Upper lobe of left lung (tissue), 6 donors: Measurements from ENCODE around the gene CST2. TPM values are rescaled to one million over a fixed set of nuclear protein-coding genes. Genes with fewer than 3 reads are reported as not detected.
"Not testable (repeated sequence)": the region's sequence is repeated elsewhere in the genome, so short reads cannot be mapped to it uniquely, and the experiment has no call there.

ENCODE experiments used
- ATAC-seq, 2 donors: fragments of 200-7000 bp; cut with Tn5 transposase; one replicate each; pipeline ENCODE4 v1.9.1; 2022; ENCODE audit warnings: mild to moderate bottlenecking in 2 of 2, moderate library complexity in 2 of 2; ENCODE audit not compliant: low FRiP score in 2 of 2
- DNase-seq, 2 donors: peaks; one replicate each; pipeline ENCODE4 v3.0.0-alpha.2; 2019 to 2020
- H3K27ac ChIP-seq, 4 donors: fragments of 200-600 bp; sonication (generic); one replicate each; pipeline ENCODE4 v1.5.1; 2016 to 2019
- H3K27me3 ChIP-seq, 4 donors: fragments of 200-600 bp; sonication (generic); one replicate each; pipeline ENCODE4 v1.5.1; 2017 to 2019
- H3K36me3 ChIP-seq, 4 donors: fragments of 200-600 bp; sonication (generic); one replicate each; pipeline ENCODE4 v1.5.1; 2016 to 2019
- H3K4me1 ChIP-seq, 4 donors: fragments of 200-600 bp; sonication (generic); one replicate each; pipeline ENCODE4 v1.5.1; 2018 to 2019
- H3K4me3 ChIP-seq, 4 donors: fragments of 200-600 bp; sonication (generic); one replicate each; pipeline ENCODE4 v1.5.1; 2017 to 2019; ENCODE audit warnings: mild to moderate bottlenecking in 2 of 4, moderate library complexity in 1 of 4
- H3K9me3 ChIP-seq, 4 donors: fragments of 200-600 bp; sonication (generic); one replicate each; pipeline ENCODE4 v1.5.1; 2018 to 2019
- EP300 ChIP-seq, 4 donors: sonication (generic); formaldehyde crosslinking; IDR thresholded peaks; one replicate each; pipeline ENCODE4 v1.5.1; 2017; ENCODE audit warnings: antibody characterized with exemption in 4 of 4, control low read depth in 2 of 4
- POLR2A ChIP-seq, 4 donors: fragments of 450-650 bp; IDR thresholded peaks; one replicate each; pipeline ENCODE4 v1.5.1; 2016 to 2017; ENCODE audit warnings: antibody characterized with exemption in 4 of 4, mild to moderate bottlenecking in 2 of 4
- POLR2AphosphoS5 ChIP-seq, 2 donors: sonication (generic); formaldehyde crosslinking; IDR thresholded peaks; one replicate each; pipeline ENCODE4 v1.5.1; 2017; ENCODE audit warnings: antibody characterized with exemption in 2 of 2
- WGBS, 2 donors: methylation state at CpG; one replicate each; pipeline ENCODE4 v1.1.5; 2017 to 2018; 5-methylcytosine and 5-hydroxymethylcytosine counted together
- total RNA-seq, 6 donors: library from RNA; depleted of rRNA in 4 of 6; stranded (reverse); fragments of >200 nt in 4 of 6; gene quantifications; one replicate each; pipeline versions ENCODE4 v1.1.0 to v1.2.1, GENCODE V29; 2016 to 2021
- TF ChIP-seq, protein P1 (sequence below), 6 experiments: fragments of 450-650 bp in 4 of 6; fragments of 200-600 bp in 2 of 6; sonication (generic) in 2 of 6; IDR thresholded peaks; one replicate each; pipeline ENCODE4 v1.5.1; 2016 to 2019; ENCODE audit warnings: antibody characterized with exemption in 6 of 6
- donor health status: DM: no; HTN: no; CAD: no; lungs with moderate emphysema.
- donor health status: DM: no; HTN: yes; CAD: no; lungs with severe emphysema.

The CST2 gene
- total RNA-seq, 6 donors from 2014 or later, result 0.29 to 0.98 (median 0.47) TPM; not detected in 3

DNA sequence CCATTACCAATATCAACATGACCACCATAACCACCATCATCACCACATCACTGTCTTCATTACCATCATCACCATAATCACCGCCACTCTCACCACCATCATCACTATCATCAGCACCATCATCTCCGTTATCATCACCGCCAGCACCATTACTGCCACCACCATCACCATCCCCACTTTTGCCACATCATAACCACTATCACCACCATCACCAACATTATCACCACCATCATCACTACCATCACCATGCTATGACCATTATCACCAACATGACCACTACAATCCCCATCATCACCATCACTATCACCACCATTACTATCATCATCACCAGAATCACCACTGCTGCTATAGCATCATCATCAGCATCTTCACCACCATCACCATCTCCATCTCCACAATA is 25.7 kb downstream of the CST2 start:
- no peak for DNase-seq
- H3K4me1 ChIP-seq, result no peaks in the 10 kb centered on the region
- no peak for ATAC-seq
- H3K9me3 ChIP-seq, result no peaks in the 10 kb centered on the region
- no peaks in the 10 kb centered on the region for H3K36me3 ChIP-seq
- H3K27me3 ChIP-seq, result no peaks in the 10 kb centered on the region
- H3K27ac ChIP-seq, result no peak overlapping the region
- H3K4me3 ChIP-seq, result no peak overlapping the region
- 97% methylated on average over 3 of the region's 3 CpGs for WGBS, 2 donors
- no peak for TF ChIP-seq EP300 (IDR thresholded peaks at IDR 0.05)
- no peak for TF ChIP-seq POLR2AphosphoS5 (IDR thresholded peaks at IDR 0.05)
- TF ChIP-seq, protein P1, sequence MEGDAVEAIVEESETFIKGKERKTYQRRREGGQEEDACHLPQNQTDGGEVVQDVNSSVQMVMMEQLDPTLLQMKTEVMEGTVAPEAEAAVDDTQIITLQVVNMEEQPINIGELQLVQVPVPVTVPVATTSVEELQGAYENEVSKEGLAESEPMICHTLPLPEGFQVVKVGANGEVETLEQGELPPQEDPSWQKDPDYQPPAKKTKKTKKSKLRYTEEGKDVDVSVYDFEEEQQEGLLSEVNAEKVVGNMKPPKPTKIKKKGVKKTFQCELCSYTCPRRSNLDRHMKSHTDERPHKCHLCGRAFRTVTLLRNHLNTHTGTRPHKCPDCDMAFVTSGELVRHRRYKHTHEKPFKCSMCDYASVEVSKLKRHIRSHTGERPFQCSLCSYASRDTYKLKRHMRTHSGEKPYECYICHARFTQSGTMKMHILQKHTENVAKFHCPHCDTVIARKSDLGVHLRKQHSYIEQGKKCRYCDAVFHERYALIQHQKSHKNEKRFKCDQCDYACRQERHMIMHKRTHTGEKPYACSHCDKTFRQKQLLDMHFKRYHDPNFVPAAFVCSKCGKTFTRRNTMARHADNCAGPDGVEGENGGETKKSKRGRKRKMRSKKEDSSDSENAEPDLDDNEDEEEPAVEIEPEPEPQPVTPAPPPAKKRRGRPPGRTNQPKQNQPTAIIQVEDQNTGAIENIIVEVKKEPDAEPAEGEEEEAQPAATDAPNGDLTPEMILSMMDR (IDR thresholded peaks at IDR 0.05), result no peak
- no peak for TF ChIP-seq POLR2A (IDR thresholded peaks at IDR 0.05)

DNA sequence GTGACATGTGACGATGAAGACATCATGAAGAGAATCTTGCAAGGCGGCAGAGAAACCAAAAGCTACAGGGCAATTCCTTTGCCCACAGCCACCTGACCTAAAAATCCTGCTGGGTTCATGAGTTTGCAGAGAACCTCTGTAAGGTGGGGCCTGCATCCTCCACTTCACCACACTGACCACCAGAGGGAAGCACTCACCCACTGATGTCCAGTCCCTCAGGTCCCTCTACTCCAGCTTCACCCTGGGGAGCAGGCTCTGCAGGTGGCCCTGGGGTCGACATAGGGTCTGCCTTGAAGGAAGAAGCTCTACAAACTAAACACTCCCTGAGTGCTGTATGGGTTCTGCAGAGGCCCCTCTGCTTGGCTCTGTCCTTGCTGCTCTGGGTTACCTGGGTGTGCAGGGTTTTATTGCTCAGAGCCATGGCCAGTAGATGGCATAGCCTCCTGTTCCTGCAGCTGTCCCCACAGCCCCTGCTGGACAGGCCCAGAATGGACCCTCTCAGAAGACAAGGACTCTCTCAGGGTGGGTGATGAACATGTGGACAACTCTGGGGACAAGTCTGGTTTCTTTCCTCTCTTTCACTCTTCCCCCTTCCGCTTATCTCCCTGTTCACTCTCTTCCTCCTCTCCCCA is 27.2 kb downstream of the CST2 start:
- TF ChIP-seq, protein P1 (IDR thresholded peaks at IDR 0.05), result peak; percentile 35 to 62 (median 56)
- WGBS, 2 donors, result 49 to 61% methylated on average over 3 of the region's 4 CpGs
- H3K4me1 ChIP-seq, H3K27me3 ChIP-seq, H3K9me3 ChIP-seq, H3K36me3 ChIP-seq, H3K4me3 ChIP-seq, H3K27ac ChIP-seq: not testable (repeated sequence)
- DNase-seq (peak in 1 of 2 donors; percentile 30), ATAC-seq (peak; percentile 54 to 82)

DNA sequence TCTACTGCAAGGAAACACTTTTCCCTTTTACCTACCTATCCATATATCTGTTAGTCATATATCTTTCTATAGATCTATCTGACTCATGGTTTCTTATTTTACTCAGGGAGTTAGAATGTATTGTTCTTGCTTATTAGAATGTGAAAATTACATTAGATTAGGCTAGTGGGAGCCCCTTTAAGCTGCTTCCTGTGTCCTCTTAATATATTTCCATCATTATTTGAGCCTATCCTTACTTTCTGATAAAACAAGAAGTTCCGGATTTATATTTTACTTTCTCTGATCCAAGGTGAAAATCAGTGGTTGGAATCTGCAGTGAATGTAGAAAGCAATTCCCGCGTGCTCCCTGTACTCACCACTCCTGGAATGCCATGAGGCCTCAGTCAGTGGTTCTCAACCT is 31.0 kb downstream of the CST2 start:
- no peak for TF ChIP-seq POLR2AphosphoS5 (IDR thresholded peaks at IDR 0.05)
- no peak for TF ChIP-seq POLR2A (IDR thresholded peaks at IDR 0.05)
- TF ChIP-seq EP300 (IDR thresholded peaks at IDR 0.05), result no peak
- TF ChIP-seq, protein P1 (IDR thresholded peaks at IDR 0.05), result no peak
- Histone ChIP-seq H3K4me3 (no peak overlapping the region), H3K4me1 (no peaks in the 10 kb centered on the region), H3K9me3 (no peaks in the 10 kb centered on the region), H3K27ac (no peak overlapping the region), H3K36me3 (no peaks in the 10 kb centered on the region), H3K27me3 (no peaks in the 10 kb centered on the region)
- ATAC-seq (no peak), DNase-seq (no peak)
- 86 to 90% methylated on average over 3 of the region's 3 CpGs for WGBS, 2 donors

DNA sequence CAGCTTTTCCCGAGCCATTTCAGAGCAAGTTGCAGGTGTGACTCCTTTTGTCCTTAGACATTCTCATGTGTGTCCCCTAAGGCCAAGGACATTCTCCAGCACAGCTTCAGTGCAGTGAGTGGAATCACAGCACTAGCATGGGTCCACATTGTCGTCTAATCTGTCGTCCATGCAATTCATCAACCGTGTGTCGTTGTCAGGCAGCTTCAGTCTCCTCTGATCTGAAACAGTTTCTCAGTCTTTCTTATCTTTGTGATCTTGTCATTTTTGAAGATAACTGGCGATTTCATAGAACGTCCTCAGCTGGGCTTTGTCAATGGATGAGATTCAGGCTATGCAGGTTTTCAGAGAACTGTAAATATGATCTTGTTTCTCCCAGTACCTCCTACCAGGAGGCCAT is 31.7 kb downstream of the CST2 start:
- 47 to 51% methylated on average over 7 of the region's 7 CpGs for whole genome bisulfite sequencing, 2 donors
- no peak for DNase-seq
- TF ChIP-seq POLR2AphosphoS5 (IDR thresholded peaks at IDR 0.05), result no peak
- TF ChIP-seq EP300 (IDR thresholded peaks at IDR 0.05), result no peak
- no peak for TF ChIP-seq POLR2A (IDR thresholded peaks at IDR 0.05)
- TF ChIP-seq, protein P1 (IDR thresholded peaks at IDR 0.05), result no peak
- Histone ChIP-seq H3K27me3 (no peaks in the 10 kb centered on the region), H3K4me1 (no peaks in the 10 kb centered on the region), H3K36me3 (no peaks in the 10 kb centered on the region), H3K4me3 (no peak overlapping the region), H3K27ac (no peak overlapping the region), H3K9me3 (no peaks in the 10 kb centered on the region)
- ATAC-seq, result no peak

DNA sequence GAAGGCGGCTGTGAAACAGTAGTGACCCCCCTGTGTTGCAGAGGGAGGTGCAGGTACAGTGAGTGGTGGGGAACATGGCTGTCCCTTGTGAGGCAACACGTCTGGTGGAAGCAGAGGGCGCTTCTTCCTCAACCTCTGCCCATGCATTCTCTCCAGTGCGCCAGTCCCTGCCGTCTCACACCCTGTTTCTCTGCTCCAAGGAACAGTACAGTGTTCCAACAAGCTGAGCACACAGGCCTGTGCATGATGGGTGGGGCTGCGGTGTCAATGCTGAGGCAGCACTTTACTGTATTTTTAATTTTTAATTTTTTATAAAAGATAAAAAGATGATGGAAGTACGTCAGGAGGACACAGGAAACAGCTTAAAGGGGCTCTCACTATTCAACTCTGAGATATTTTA is 32.5 kb downstream of the CST2 start:
- DNase-seq (no peak), ATAC-seq (no peak)
- H3K27me3 ChIP-seq, result no peaks in the 10 kb centered on the region
- TF ChIP-seq, protein P1 (IDR thresholded peaks at IDR 0.05), result no peak
- no peak for TF ChIP-seq EP300 (IDR thresholded peaks at IDR 0.05)
- TF ChIP-seq POLR2AphosphoS5 (IDR thresholded peaks at IDR 0.05), result no peak
- no peak for TF ChIP-seq POLR2A (IDR thresholded peaks at IDR 0.05)
- no peak overlapping the region for H3K27ac ChIP-seq
- H3K4me1 ChIP-seq, result no peaks in the 10 kb centered on the region
- 87 to 89% methylated on average over 6 to 7 of the region's 7 CpGs for WGBS, 2 donors
- H3K4me3 ChIP-seq, result no peak overlapping the region
- H3K9me3 ChIP-seq, result no peaks in the 10 kb centered on the region
- no peaks in the 10 kb centered on the region for H3K36me3 ChIP-seq
